Panc1 (cell line): ENCODE data around the gene HOTAIR. TPM values are rescaled to one million over a fixed set of nuclear protein-coding genes. Genes with fewer than 3 reads are reported as not detected.
A peak's percentile ranks its signal among the peaks of the same experiment; 100 is the strongest.

Experiments
- ATAC-seq: fragments of 200-7000 bp; cut with Tn5 transposase; 2 replicates; pipeline ENCODE4 v1.9.1; 2020; ENCODE audit warnings: mild to moderate bottlenecking, moderate library complexity
- BruUV-seq: library from RNA; stranded (reverse); fragments of 400-500 nt; replicated peaks from 2 replicates; lab custom pipeline; 2021; lab: Mats Ljungman, UMichigan
- CTCF ChIA-PET: fragments of 300-600 bp; sonication (Branson Sonifier 250); formaldehyde crosslinking; loops from one replicate; lab custom pipeline; 2022; ENCODE audit warnings: antibody characterized with exemption; lab: Charles Lee
- POLR2A ChIA-PET: fragments of 300-600 bp; sonication (Branson Sonifier 250); formaldehyde crosslinking; loops from one replicate; lab custom pipeline; 2022; ENCODE audit warnings: antibody characterized with exemption; lab: Charles Lee
- DNase-seq: peaks from one replicate; pipeline ENCODE4 v3.0.0-alpha.2; 2010; ENCODE audit warnings: low read depth, low spot score
- H3K27ac ChIP-seq: 2 replicates; pipeline ENCODE4 v1.5.1; 2011; ENCODE audit warnings: mild to moderate bottlenecking, low read length, inconsistent platforms
- H3K27me3 ChIP-seq: fragments of 200-500 bp; sonication (Bioruptor generic); 2 replicates; pipeline ENCODE4 v1.6.0; 2014; ENCODE audit warnings: low read length, inconsistent platforms; ENCODE audit not compliant: control insufficient read depth, insufficient read depth
- H3K36me3 ChIP-seq: fragments of 200-500 bp; sonication (Bioruptor generic); 2 replicates; pipeline ENCODE4 v1.5.1; 2014; ENCODE audit warnings: inconsistent platforms, mild to moderate bottlenecking, low read length, moderate library complexity; ENCODE audit not compliant: control insufficient read depth, insufficient read depth
- H3K4me1 ChIP-seq: 2 replicates; pipeline ENCODE4 v1.5.1; 2011; ENCODE audit warnings: inconsistent platforms, mild to moderate bottlenecking, low read length, moderate library complexity; ENCODE audit not compliant: control insufficient read depth, insufficient read depth
- H3K4me3 ChIP-seq, 2 experiments: 2 replicates each; pipeline ENCODE4 v1.5.1; 2011 to 2012; ENCODE audit warnings: low read depth in 2 of 2, low read length in 2 of 2, mild to moderate bottlenecking in 2 of 2, inconsistent platforms in 1 of 2, moderate library complexity in 1 of 2
- H3K9me3 ChIP-seq: fragments of 200-500 bp; sonication (Bioruptor generic); 2 replicates; pipeline ENCODE4 v1.5.1; 2014; ENCODE audit warnings: low read depth, mild to moderate bottlenecking, inconsistent platforms, low read length, moderate library complexity; ENCODE audit not compliant: control insufficient read depth, insufficient read depth
- POLR2AphosphoS5 ChIP-seq: IDR thresholded peaks from 2 replicates; pipeline ENCODE4 v1.6.1; 2012; ENCODE audit warnings: mild to moderate bottlenecking, low read depth, low read length, moderate library complexity
- SIN3A ChIP-seq: IDR thresholded peaks from 2 replicates; pipeline ENCODE4 v1.6.1; 2012; ENCODE audit warnings: low read depth, mild to moderate bottlenecking, low read length, moderate library complexity, borderline replicate concordance; ENCODE audit not compliant: insufficient read depth
- TCF7L2 ChIP-seq: IDR thresholded peaks from 2 replicates; pipeline ENCODE4 v1.6.1; 2011; ENCODE audit warnings: mild to moderate bottlenecking, low read depth, low read length, inconsistent platforms
- in situ Hi-C: cut with HindIII; loops from 2 replicates; pipeline ENCODE4 v1.10.0; 2016; ENCODE audit warnings: low sequenced_read_pairs, low pct_unique_long_range_greater_than_20kb
- intact Hi-C: fragments of 100-400 bp; cut with micrococcal nuclease; formaldehyde crosslinking; loops from one replicate; pipeline ENCODE4 v1.10.0; 2022; ENCODE audit not compliant: unreplicated experiment
- total RNA-seq: library from RNA; stranded (reverse); gene quantifications from one replicate; pipeline ENCODE4 v1.2.1, GENCODE V29; 2021; ENCODE audit not compliant: unreplicated experiment
- TF ChIP-seq, protein P1 (sequence below): fragments of 450-650 bp; IDR thresholded peaks from 2 replicates; pipeline ENCODE4 v1.5.1; 2017; ENCODE audit warnings: mild to moderate bottlenecking
- TF ChIP-seq, protein P2 (sequence below), 2 experiments: IDR thresholded peaks; 2 replicates each; pipeline ENCODE4 v1.6.1; 2011 to 2012; ENCODE audit warnings: low read depth in 2 of 2, control low read depth in 1 of 2, low read length in 1 of 2, mild to moderate bottlenecking in 1 of 2, moderate library complexity in 1 of 2; ENCODE audit not compliant: insufficient read depth in 1 of 2

Gene HOTAIR
- total RNA-seq, 1 experiment from 2014 or later = 31.7 TPM

DNA sequence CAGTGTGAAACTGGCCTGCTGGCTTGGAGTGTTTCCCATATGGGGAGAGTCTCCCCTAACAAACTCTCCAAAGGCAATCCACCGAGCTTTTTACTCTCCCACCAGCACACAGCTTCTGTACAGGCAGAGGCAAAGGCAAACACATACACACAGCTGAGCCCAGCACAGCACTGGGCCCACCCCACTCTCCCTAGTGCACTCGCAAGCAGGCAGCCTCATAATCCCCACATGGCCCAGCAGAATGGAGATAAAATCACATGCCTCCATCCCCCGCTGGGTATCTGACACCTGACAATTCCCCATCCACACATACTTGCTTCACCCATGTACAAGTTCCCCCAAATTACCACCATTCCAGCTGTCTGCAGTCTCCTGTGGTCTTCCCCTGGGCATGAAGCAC, 16.6 kb downstream of the HOTAIR start:
- TF ChIP-seq SIN3A (no peak), TCF7L2 (no peak), POLR2AphosphoS5 (no peak)
- TF ChIP-seq, protein P1, sequence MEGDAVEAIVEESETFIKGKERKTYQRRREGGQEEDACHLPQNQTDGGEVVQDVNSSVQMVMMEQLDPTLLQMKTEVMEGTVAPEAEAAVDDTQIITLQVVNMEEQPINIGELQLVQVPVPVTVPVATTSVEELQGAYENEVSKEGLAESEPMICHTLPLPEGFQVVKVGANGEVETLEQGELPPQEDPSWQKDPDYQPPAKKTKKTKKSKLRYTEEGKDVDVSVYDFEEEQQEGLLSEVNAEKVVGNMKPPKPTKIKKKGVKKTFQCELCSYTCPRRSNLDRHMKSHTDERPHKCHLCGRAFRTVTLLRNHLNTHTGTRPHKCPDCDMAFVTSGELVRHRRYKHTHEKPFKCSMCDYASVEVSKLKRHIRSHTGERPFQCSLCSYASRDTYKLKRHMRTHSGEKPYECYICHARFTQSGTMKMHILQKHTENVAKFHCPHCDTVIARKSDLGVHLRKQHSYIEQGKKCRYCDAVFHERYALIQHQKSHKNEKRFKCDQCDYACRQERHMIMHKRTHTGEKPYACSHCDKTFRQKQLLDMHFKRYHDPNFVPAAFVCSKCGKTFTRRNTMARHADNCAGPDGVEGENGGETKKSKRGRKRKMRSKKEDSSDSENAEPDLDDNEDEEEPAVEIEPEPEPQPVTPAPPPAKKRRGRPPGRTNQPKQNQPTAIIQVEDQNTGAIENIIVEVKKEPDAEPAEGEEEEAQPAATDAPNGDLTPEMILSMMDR = no peak
- TF ChIP-seq, protein P2, sequence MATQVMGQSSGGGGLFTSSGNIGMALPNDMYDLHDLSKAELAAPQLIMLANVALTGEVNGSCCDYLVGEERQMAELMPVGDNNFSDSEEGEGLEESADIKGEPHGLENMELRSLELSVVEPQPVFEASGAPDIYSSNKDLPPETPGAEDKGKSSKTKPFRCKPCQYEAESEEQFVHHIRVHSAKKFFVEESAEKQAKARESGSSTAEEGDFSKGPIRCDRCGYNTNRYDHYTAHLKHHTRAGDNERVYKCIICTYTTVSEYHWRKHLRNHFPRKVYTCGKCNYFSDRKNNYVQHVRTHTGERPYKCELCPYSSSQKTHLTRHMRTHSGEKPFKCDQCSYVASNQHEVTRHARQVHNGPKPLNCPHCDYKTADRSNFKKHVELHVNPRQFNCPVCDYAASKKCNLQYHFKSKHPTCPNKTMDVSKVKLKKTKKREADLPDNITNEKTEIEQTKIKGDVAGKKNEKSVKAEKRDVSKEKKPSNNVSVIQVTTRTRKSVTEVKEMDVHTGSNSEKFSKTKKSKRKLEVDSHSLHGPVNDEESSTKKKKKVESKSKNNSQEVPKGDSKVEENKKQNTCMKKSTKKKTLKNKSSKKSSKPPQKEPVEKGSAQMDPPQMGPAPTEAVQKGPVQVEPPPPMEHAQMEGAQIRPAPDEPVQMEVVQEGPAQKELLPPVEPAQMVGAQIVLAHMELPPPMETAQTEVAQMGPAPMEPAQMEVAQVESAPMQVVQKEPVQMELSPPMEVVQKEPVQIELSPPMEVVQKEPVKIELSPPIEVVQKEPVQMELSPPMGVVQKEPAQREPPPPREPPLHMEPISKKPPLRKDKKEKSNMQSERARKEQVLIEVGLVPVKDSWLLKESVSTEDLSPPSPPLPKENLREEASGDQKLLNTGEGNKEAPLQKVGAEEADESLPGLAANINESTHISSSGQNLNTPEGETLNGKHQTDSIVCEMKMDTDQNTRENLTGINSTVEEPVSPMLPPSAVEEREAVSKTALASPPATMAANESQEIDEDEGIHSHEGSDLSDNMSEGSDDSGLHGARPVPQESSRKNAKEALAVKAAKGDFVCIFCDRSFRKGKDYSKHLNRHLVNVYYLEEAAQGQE (IDR thresholded peaks at IDR 0.05; ENCODE audit: insufficient read depth in 1 of 2, low read depth in 2 of 2, low read length in 1 of 2) = no peak
- no TSS peak for BruUV-seq
- H3K4me1 ChIP-seq = peaks cover 59% of the 10 kb centered on the region
- H3K4me3 ChIP-seq = no peak overlapping the region
- intact Hi-C loops (no loop called here), in situ Hi-C loops (no loop called here)
- H3K36me3 ChIP-seq = 0 out of 2 replicates have a peak, but pooled peaks cover 2% of the 10 kb centered on the region
- ATAC-seq (no peak), DNase-seq (no peak)
- POLR2A ChIA-PET = interaction anchor here (0.5 kb wide), 1 partner anchor 13 kb away, joined by 4 read pairs; no protein-coding TSS in a partner anchor
- no peaks in the 10 kb centered on the region for H3K9me3 ChIP-seq
- no peaks in the 10 kb centered on the region for H3K27me3 ChIP-seq
- CTCF ChIA-PET = interaction anchor here (0.6 kb wide), 2 partner anchors 96 to 240 kb away, joined by 3 to 6 read pairs; no protein-coding TSS in a partner anchor
- peak overlapping the region; percentile 89 for H3K27ac ChIP-seq

- Histone ChIP-seq H3K36me3 (no peaks in the 10 kb centered on the region), H3K27ac (peak overlapping the region; percentile 89), H3K9me3 (no peaks in the 10 kb centered on the region), H3K4me3 (no peak overlapping the region), H3K4me1 (peaks cover 63% of the 10 kb centered on the region), H3K27me3 (no peaks in the 10 kb centered on the region)
- CTCF ChIA-PET = no interaction called here
- DNase-seq = no peak
- ATAC-seq = 0 out of 2 replicates have a peak, but pooled peaks have one; percentile 5
- POLR2A ChIA-PET = no interaction called here
- intact Hi-C loops (no loop called here), in situ Hi-C loops (no loop called here)
- TF ChIP-seq SIN3A = no peak
- TF ChIP-seq TCF7L2 = no peak
- no peak for TF ChIP-seq POLR2AphosphoS5
- no TSS peak for BruUV-seq
Observed at GRCh38 chr12:53956914-53957536, 17.7 kb downstream of the HOTAIR start.

GRCh38 chr12:53956251-53956887, 18.4 kb downstream of the HOTAIR start:
- intact Hi-C loops = no loop called here
- no peaks in the 10 kb centered on the region for H3K27me3 ChIP-seq
- H3K9me3 ChIP-seq = no peaks in the 10 kb centered on the region
- in situ Hi-C loops = no loop called here
- H3K4me3 ChIP-seq = peak overlapping the region in 1 of 2 experiments; percentile 13; a peak in 1 of 4 replicates
- POLR2A ChIA-PET = no interaction called here
- DNase-seq = no peak
- CTCF ChIA-PET = no interaction called here
- BruUV-seq = no TSS peak
- H3K4me1 ChIP-seq = peaks cover 69% of the 10 kb centered on the region
- H3K27ac ChIP-seq = peak overlapping the region; percentile 89
- peak; percentile 31 for ATAC-seq
- TF ChIP-seq, protein P1 = no peak; the same call in 1 of the 2 replicates
- TF ChIP-seq TCF7L2 = peak; percentile 54; the same call in 1 of the 2 replicates
- H3K36me3 ChIP-seq = no peaks in the 10 kb centered on the region
